Fibroblast of villous mesenchyme (primary cell): ENCODE data around the gene TLX3. TPM values are rescaled to one million over a fixed set of nuclear protein-coding genes. Genes with fewer than 3 reads are reported as not detected.

Experiments used
- DNase-seq: peaks from one replicate; pipeline ENCODE4 v3.0.0-alpha.2; 2010; ENCODE audit warnings: low read depth
- H3K4me3 ChIP-seq: 2 replicates; pipeline ENCODE4 v1.5.1; 2011; ENCODE audit warnings: low read depth, mild to moderate bottlenecking, low read length
- CTCF ChIP-seq: IDR thresholded peaks from 2 replicates; pipeline ENCODE4 v1.5.1; 2012; ENCODE audit warnings: low read depth, mild to moderate bottlenecking, low read length; ENCODE audit not compliant: insufficient read depth
- total RNA-seq: library from RNA; depleted of rRNA; stranded (reverse); fragments of >200 nt; gene quantifications from 2 replicates; pipeline ENCODE4 v1.2.3, GENCODE V29; 2012

TLX3 gene
- total RNA-seq: not detected in 2 replicates

DNA sequence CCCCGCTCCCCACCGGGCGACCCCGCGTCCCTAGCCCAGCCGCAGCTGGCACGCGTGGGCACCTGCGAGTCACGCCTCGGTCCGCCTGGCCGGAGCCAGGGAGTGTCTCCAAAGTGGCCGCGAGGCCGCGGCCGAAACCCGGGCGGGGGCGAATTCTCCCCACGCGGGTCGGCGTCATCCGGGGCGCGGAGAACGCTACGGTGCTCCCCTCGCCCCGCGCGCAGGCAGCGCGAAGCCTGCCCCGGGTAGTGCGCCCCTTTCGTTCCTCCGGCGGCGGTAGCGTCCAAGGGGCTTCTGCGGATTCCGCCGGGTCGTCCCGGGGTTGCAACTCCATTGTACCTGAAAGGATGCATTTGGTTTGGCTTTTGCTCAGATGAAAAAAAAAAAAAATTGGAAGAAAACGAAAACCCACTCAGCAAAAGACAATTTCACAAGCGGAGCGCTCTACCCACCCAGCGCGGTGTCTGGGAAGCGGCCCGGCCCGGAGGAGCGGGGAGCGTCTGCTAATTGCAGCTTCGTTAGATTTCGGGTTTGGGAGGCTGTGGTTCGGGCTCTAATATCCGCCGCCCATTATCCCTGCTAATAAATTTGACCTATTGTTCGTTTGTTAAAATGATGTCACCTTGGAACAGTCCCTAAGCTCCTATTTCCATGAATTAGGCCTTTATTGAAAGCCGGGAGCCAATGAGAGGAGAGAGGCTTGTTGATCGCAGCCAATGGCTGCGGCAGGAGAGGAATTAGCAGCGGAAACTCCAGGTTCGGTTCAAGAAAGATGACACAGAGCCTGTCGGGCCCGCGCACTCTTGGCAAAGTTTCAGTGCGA, at the start of gene TLX3:
Gene TLX3 (plus strand): TSS at position 796 of the 823 bp plus-strand sequence. CDS start 118 bp downstream, outside the sequence.
- H3K4me3 ChIP-seq: no peak within 1 kb of the TSS
- TF ChIP-seq CTCF: no peak
- no peak for DNase-seq

GRCh38 chr5:171261361-171261760, 47.7 kb upstream of the TLX3 start:
- no peak overlapping the region for H3K4me3 ChIP-seq
- DNase-seq: no peak
- no peak for TF ChIP-seq CTCF

GRCh38 chr5:171261904-171262303, 47.1 kb upstream of the TLX3 start:
- DNase-seq: no peak
- no peak for TF ChIP-seq CTCF
- no peak overlapping the region for H3K4me3 ChIP-seq

GRCh38 chr5:171263181-171263580, 45.9 kb upstream of the TLX3 start:
- no peak overlapping the region for H3K4me3 ChIP-seq
- DNase-seq: no peak
- no peak for TF ChIP-seq CTCF

DNA sequence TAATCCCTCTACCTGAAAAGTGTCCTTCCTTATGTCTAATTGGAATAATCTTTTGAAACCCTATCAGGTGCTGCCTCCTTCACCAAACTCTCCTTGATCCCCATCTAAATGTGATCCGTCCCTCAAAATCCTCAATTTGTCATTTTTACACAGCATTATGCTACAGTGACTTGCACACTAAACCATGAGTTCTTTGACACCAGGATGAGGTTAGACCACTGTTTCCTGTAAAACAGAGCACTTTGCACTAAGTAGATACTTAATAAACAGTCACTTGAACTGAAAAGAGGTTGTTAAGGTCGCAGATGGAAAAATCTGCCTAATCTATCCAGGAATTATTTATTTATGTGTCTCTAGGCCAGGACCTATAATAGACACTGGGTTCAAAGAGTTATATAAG, 44.2 kb upstream of the TLX3 start:
- TF ChIP-seq CTCF: no peak
- DNase-seq: no peak
- no peak overlapping the region for H3K4me3 ChIP-seq

DNA sequence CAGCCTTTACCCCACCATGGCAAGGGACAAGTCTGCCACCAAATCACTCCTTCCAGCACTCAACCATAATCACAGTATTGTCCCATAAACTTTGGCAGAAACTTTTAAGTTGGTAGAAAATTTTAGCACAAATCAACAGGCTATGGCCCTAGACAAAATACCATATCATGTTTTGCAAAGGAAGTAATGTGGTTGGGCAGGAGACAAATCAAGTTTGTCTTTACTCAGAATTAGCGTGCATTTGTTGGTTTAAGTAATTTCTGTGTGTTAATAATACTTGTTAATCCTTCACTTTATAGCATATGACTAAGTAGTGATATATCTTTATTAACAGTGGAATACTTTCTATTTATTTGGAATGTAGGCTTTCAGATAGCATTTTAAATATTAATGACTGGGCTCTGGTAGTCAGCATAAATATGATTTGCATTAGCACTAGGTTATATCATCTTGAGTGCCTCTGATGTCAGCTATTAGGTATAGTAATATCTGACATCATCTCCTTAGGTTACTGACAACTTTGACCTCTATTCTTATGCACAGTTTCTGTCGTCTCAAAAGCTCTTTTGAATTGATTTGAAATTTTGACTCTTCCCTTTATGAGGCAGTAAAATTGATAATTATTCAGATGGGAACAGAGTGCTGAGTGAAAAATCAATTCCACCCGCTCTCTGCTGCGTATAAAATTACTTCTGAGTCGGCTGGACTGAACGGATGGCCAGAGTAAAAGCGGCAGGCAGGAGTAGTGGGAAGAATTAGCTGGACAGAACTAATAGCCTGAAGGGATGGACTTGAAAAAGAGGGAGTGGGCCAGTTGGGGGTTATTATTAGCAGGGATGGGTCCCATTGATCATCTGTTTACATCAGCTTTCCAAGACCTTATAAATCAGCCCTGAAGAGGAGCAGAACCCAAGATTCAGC, 40.1 kb upstream of the TLX3 start:
- no peak for TF ChIP-seq CTCF
- H3K4me3 ChIP-seq: no peak overlapping the region
- no peak for DNase-seq
